GM19043 (cell line): ENCODE data around the gene AK1.
"Not testable (repeated sequence)": the region's sequence is repeated elsewhere in the genome, so short reads cannot be mapped to it uniquely, and the experiment has no call there.

Experiments
- ATAC-seq: cut with Tn5 transposase; IDR thresholded peaks from one replicate; pipeline ENCODE4 v1.9.1; 2021; ENCODE audit warnings: low read depth; ENCODE audit not compliant: unreplicated experiment

AK1 gene

GRCh38 chr9:127870153-127870491 lies 7.4 kb downstream of the AK1 start:
- not testable (repeated sequence) for ATAC-seq

GRCh38 chr9:127869310-127870152 lies 7.9 kb downstream of the AK1 start:
- no peak for ATAC-seq

GRCh38 chr9:127868278-127868902 lies 9.1 kb downstream of the AK1 start:
- ATAC-seq, result no peak

- no peak for ATAC-seq
Measured at GRCh38 chr9:127867356-127868277, 9.9 kb downstream of the AK1 start.

- ATAC-seq, result no peak
Measured at GRCh38 chr9:127866535-127866934, 10.9 kb downstream of the AK1 start.

GRCh38 chr9:127865645-127866464 lies 11.6 kb downstream of the AK1 start:
- ATAC-seq, result no peak

GRCh38 chr9:127863191-127863621 lies 14.3 kb downstream of the AK1 start:
- no peak for ATAC-seq

- ATAC-seq, result no peak
Measured at GRCh38 chr9:127862075-127863011, 15.1 kb downstream of the AK1 start.

GRCh38 chr9:127860779-127861178 lies 16.7 kb downstream of the AK1 start:
- no peak for ATAC-seq

- no peak for ATAC-seq
Measured at GRCh38 chr9:127860260-127860659, 17.2 kb downstream of the AK1 start.

GRCh38 chr9:127858041-127858512 lies 19.4 kb downstream of the AK1 start:
- ATAC-seq, result no peak

GRCh38 chr9:127857278-127857677 lies 20.2 kb downstream of the AK1 start:
- ATAC-seq, result no peak

- no peak for ATAC-seq
Measured at GRCh38 chr9:127856729-127857116, 20.8 kb downstream of the AK1 start.

GRCh38 chr9:127856094-127856728 lies 21.3 kb downstream of the AK1 start:
- ATAC-seq, result no peak

GRCh38 chr9:127855522-127855921 lies 22.0 kb downstream of the AK1 start:
- ATAC-seq, result no peak

- ATAC-seq, result no peak
Measured at GRCh38 chr9:127854960-127855359, 22.5 kb downstream of the AK1 start.

- ATAC-seq, result no peak
Measured at GRCh38 chr9:127854184-127854806, 23.2 kb downstream of the AK1 start, which contains the start of gene ENG. ENG (minus strand) TSS chr9:127854658; CDS start chr9:127854355, 303 bp downstream.
